IMR-90 (cell line): ENCODE measurements around the gene NAGS. TPM values are rescaled to one million over a fixed set of nuclear protein-coding genes. Genes with fewer than 3 reads are reported as not detected.
"Not testable (repeated sequence)": the region's sequence is repeated elsewhere in the genome, so short reads cannot be mapped to it uniquely, and the experiment has no call there.

Source experiments
- ATAC-seq: fragments of 200-7000 bp; cut with Tn5 transposase; 2 replicates; pipeline ENCODE4 v1.9.1; 2020; ENCODE audit warnings: low read depth, mild to moderate bottlenecking, moderate library complexity
- BruUV-seq: library from RNA; stranded (reverse); fragments of 400-500 nt; replicated peaks from 2 replicates; lab custom pipeline; 2021; lab: Mats Ljungman, UMichigan
- CTCF ChIA-PET: fragments of 300-600 bp; formaldehyde crosslinking; extraction: SDS; loops from one replicate; lab custom pipeline; 2021; ENCODE audit warnings: antibody characterized with exemption; lab: Yijun Ruan, JAX
- POLR2A ChIA-PET: fragments of 300-600 bp; sonication (Branson Sonifier 250); formaldehyde crosslinking; loops from one replicate; lab custom pipeline; 2022; ENCODE audit warnings: antibody characterized with exemption; ENCODE audit not compliant: unreplicated experiment; lab: Charles Lee
- DNase-seq: peaks from one replicate; pipeline ENCODE4 v3.0.0; 2013
- H2AFZ ChIP-seq: replicated peaks from 2 replicates; pipeline ENCODE3; 2013; ENCODE audit warnings: low read length, mild to moderate bottlenecking; ENCODE audit not compliant: poor library complexity
- H2AK5ac ChIP-seq: 2 replicates; pipeline ENCODE4 v1.6.1; 2013; ENCODE audit warnings: low read depth, low read length, inconsistent platforms
- H2AK9ac ChIP-seq: replicated peaks from 2 replicates; pipeline ENCODE3; 2013; ENCODE audit warnings: mild to moderate bottlenecking, low read depth, low read length, moderate library complexity; ENCODE audit not compliant: poor library complexity
- H2BK120ac ChIP-seq: 2 replicates; pipeline ENCODE4 v1.6.1; 2013; ENCODE audit warnings: low read depth, low read length, inconsistent platforms
- H2BK15ac ChIP-seq: 3 replicates; pipeline ENCODE4 v1.6.1; 2013; ENCODE audit warnings: low read depth, low read length, inconsistent platforms
- H2BK20ac ChIP-seq: 2 replicates; pipeline ENCODE4 v1.6.1; 2013; ENCODE audit warnings: low read depth, mild to moderate bottlenecking, inconsistent platforms, low read length, moderate library complexity
- H2BK5ac ChIP-seq: 2 replicates; pipeline ENCODE4 v1.6.1; 2013; ENCODE audit warnings: mild to moderate bottlenecking, low read depth, low read length, inconsistent platforms; ENCODE audit not compliant: poor library complexity, severe bottlenecking
- H3K14ac ChIP-seq: replicated peaks from 2 replicates; pipeline ENCODE4 v1.6.1; 2013; ENCODE audit warnings: low read depth, low read length, inconsistent platforms
- H3K18ac ChIP-seq: 2 replicates; pipeline ENCODE4 v1.6.1; 2013; ENCODE audit warnings: low read depth, low read length, control low read depth
- H3K23ac ChIP-seq: 2 replicates; pipeline ENCODE4 v1.6.1; 2013; ENCODE audit warnings: low read depth, low read length, inconsistent platforms
- H3K27ac ChIP-seq: 2 replicates; pipeline ENCODE4 v1.5.1; 2013; ENCODE audit warnings: mild to moderate bottlenecking, control low read depth, low read length; ENCODE audit not compliant: insufficient read depth
- H3K27me3 ChIP-seq: 2 replicates; pipeline ENCODE4 v1.6.1; 2013; ENCODE audit warnings: low read length; ENCODE audit not compliant: control insufficient read depth, insufficient read depth
- H3K36me3 ChIP-seq: 2 replicates; pipeline ENCODE4 v1.6.1; 2013; ENCODE audit warnings: low read length, mixed read lengths; ENCODE audit not compliant: control insufficient read depth, insufficient read depth
- H3K4ac ChIP-seq: 2 replicates; pipeline ENCODE4 v1.6.1; 2013; ENCODE audit warnings: low read depth, low read length, inconsistent platforms
- H3K4me1 ChIP-seq: 2 replicates; pipeline ENCODE4 v1.6.1; 2013; ENCODE audit warnings: low read length, mixed read lengths; ENCODE audit not compliant: control insufficient read depth, insufficient read depth
- H3K4me2 ChIP-seq: 2 replicates; pipeline ENCODE4 v1.6.1; 2013; ENCODE audit warnings: low read depth, mild to moderate bottlenecking, control low read depth, low read length, moderate library complexity
- H3K4me3 ChIP-seq: 2 replicates; pipeline ENCODE4 v1.5.1; 2013; ENCODE audit warnings: low read depth, mild to moderate bottlenecking, control low read depth, low read length, moderate library complexity; ENCODE audit not compliant: insufficient read depth
- H3K56ac ChIP-seq: 2 replicates; pipeline ENCODE4 v1.6.1; 2013; ENCODE audit warnings: low read length, inconsistent platforms; ENCODE audit not compliant: insufficient read depth; ENCODE audit errors: extremely low read depth
- H3K79me1 ChIP-seq, 2 experiments: 2 replicates each; pipeline ENCODE4 v1.6.1; 2013; ENCODE audit warnings: low read length in 2 of 2, inconsistent platforms in 1 of 2, low read depth in 1 of 2
- H3K9ac ChIP-seq: 2 replicates; pipeline ENCODE4 v1.6.1; 2013; ENCODE audit warnings: low read depth, low read length, control low read depth
- H3K9me1 ChIP-seq: 2 replicates; pipeline ENCODE4 v1.6.1; 2013; ENCODE audit warnings: low read length, inconsistent platforms; ENCODE audit not compliant: insufficient read depth
- H3K9me3 ChIP-seq: 2 replicates; pipeline ENCODE4 v1.6.1; 2013; ENCODE audit warnings: low read length; ENCODE audit not compliant: control insufficient read depth, insufficient read depth
- H4K20me1 ChIP-seq: 2 replicates; pipeline ENCODE4 v1.6.1; 2013; ENCODE audit warnings: low read length, inconsistent platforms; ENCODE audit not compliant: insufficient read depth
- H4K5ac ChIP-seq: 2 replicates; pipeline ENCODE4 v1.6.1; 2013; ENCODE audit warnings: mild to moderate bottlenecking, low read depth, low read length, control low read depth
- H4K8ac ChIP-seq, 2 experiments: 2 replicates each; pipeline ENCODE4 v1.6.1; 2013; ENCODE audit warnings: low read depth in 2 of 2, low read length in 2 of 2, control low read depth in 1 of 2, inconsistent platforms in 1 of 2
- H4K91ac ChIP-seq: 2 replicates; pipeline ENCODE4 v1.6.1; 2013; ENCODE audit warnings: low read depth, low read length, inconsistent platforms; ENCODE audit not compliant: insufficient read depth
- MAFK ChIP-seq: IDR thresholded peaks from 2 replicates; pipeline ENCODE4 v1.6.1; 2012; ENCODE audit warnings: low read depth, low read length, improper control_type of control experiment
- RAD21 ChIP-seq: IDR thresholded peaks from 2 replicates; pipeline ENCODE4 v1.6.1; 2012; ENCODE audit warnings: low read length, improper control_type of control experiment
- WGBS, 2 experiments: methylation state at CpG; one replicate each; pipeline versions ENCODE4 v1.1.5 to v1.1.7; 2013; ENCODE audit warnings: missing lambda C conversion rate in 2 of 2; ENCODE audit not compliant: insufficient read length in 1 of 2; ENCODE audit errors: extremely low coverage in 2 of 2; 5-methylcytosine and 5-hydroxymethylcytosine counted together
- dilution Hi-C: fragments of 300-500 bp; cut with HindIII; formaldehyde crosslinking; loops from one replicate; pipeline ENCODE4 v1.14.3; 2018; ENCODE audit warnings: low sequenced_read_pairs; ENCODE audit not compliant: unreplicated experiment
- in situ Hi-C: fragments of 300-500 bp; cut with MboI; formaldehyde crosslinking; loops from 3 replicates; pipeline ENCODE4 v1.14.3; 2019; ENCODE audit warnings: low sequenced_read_pairs, inconsistent platforms, mixed read lengths
- intact Hi-C: fragments of 100-400 bp; cut with micrococcal nuclease; formaldehyde crosslinking; loops from 2 replicates; pipeline ENCODE4 v1.10.0; 2022
- polyA plus RNA-seq, 3 experiments: library from polyadenylated mRNA; depleted of rRNA; stranded (reverse); fragments of >200 nt; gene quantifications; 2 replicates each; pipeline ENCODE4 v1.2.3, GENCODE V29; 2012; ENCODE audit warnings: low replicate concordance in 1 of 3
- total RNA-seq: library from RNA; depleted of rRNA; stranded (reverse); fragments of >200 nt; gene quantifications from 2 replicates; pipeline ENCODE4 v1.2.3, GENCODE V29; 2012
- TF ChIP-seq, protein P1 (sequence below): conservative IDR thresholded peaks from 2 replicates; pipeline ENCODE4 v1.5.1; 2012; ENCODE audit warnings: mild to moderate bottlenecking, low read depth, low read length, improper control_type of control experiment

NAGS gene
- total and polyA plus RNA-seq, 2 of the 4 experiments (the other 2 are of a cell fraction): 0.54 to 0.99 TPM

DNA sequence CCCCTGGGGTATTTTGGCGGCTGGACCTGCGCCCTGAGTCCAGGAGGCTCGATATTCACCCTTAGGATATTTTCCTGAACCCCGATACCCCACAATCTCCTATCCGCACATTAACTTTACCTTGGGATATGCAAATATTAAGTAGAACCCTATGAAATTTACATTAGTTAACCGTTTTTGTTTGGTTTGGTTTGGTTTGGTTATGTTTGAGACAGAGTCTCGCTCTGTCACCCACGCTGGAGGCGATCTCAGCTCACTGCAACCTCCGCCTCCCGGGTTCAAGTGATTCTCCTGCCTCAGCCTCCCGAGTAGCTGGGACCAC lies 9.3 kb upstream of the NAGS start (continued):
- TF ChIP-seq, protein P1, sequence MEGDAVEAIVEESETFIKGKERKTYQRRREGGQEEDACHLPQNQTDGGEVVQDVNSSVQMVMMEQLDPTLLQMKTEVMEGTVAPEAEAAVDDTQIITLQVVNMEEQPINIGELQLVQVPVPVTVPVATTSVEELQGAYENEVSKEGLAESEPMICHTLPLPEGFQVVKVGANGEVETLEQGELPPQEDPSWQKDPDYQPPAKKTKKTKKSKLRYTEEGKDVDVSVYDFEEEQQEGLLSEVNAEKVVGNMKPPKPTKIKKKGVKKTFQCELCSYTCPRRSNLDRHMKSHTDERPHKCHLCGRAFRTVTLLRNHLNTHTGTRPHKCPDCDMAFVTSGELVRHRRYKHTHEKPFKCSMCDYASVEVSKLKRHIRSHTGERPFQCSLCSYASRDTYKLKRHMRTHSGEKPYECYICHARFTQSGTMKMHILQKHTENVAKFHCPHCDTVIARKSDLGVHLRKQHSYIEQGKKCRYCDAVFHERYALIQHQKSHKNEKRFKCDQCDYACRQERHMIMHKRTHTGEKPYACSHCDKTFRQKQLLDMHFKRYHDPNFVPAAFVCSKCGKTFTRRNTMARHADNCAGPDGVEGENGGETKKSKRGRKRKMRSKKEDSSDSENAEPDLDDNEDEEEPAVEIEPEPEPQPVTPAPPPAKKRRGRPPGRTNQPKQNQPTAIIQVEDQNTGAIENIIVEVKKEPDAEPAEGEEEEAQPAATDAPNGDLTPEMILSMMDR: no peak
- TF ChIP-seq RAD21: no peak
- TF ChIP-seq MAFK: no peak

DNA sequence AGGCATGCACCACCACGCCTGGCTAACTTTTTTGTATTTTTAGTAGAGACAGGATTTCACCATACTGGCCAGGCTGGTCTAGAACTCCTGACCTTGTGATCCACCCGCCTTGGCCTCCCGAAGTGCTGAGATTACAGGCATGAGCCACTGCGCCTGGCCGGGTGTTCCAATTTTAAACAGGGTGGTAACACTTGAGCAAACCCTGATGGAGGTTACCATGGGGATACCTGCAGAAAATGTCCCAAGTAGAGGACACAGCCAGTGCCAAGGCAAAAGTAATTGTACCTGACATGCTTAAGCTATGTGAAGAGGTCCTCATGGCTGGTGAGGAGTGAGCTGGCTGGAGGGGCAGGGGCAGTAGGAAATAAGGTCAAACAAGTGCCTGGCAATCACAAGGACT lies 7.2 kb upstream of the NAGS start:
- H3K9me1 ChIP-seq, H4K20me1 ChIP-seq, intact Hi-C loops, H4K5ac ChIP-seq, in situ Hi-C loops, POLR2A ChIA-PET, H3K27ac ChIP-seq, H3K4me2 ChIP-seq, H3K4ac ChIP-seq, DNase-seq, ATAC-seq, H3K9me3 ChIP-seq, H2BK5ac ChIP-seq, H3K4me1 ChIP-seq, H4K91ac ChIP-seq, BruUV-seq, dilution Hi-C loops, H2AFZ ChIP-seq, H3K9ac ChIP-seq, H2AK5ac ChIP-seq, H3K4me3 ChIP-seq, H2BK20ac ChIP-seq, H3K23ac ChIP-seq, H3K79me1 ChIP-seq, H2AK9ac ChIP-seq, H3K56ac ChIP-seq, H3K14ac ChIP-seq, H4K8ac ChIP-seq, H3K18ac ChIP-seq, H2BK120ac ChIP-seq, H3K36me3 ChIP-seq, H2BK15ac ChIP-seq: not testable (repeated sequence)
- H3K27me3 ChIP-seq: peaks cover 18% of the 10 kb centered on the region
- 81% methylated on average over 4 of the region's 5 CpGs; no CpG with 5 or more reads in 1 of the 2 experiments for WGBS, 2 experiments
- CTCF ChIA-PET: interaction anchor here (0.7 kb wide), 1 partner anchor 38 kb away, joined by 3 read pairs; no protein-coding TSS in a partner anchor
